GM23248 (cell line): ENCODE data around the gene PLD1. TPM values are rescaled to one million over a fixed set of nuclear protein-coding genes. Genes with fewer than 3 reads are reported as not detected.
A peak's percentile ranks its signal among the peaks of the same experiment; 100 is the strongest.

Experiments
- DNase-seq: peaks from one replicate; pipeline ENCODE4 v3.0.0-alpha.2; 2015
- H2AFZ ChIP-seq: fragments of 200-600 bp; sonication (generic); 2 replicates; pipeline ENCODE4 v1.6.1; 2016; ENCODE audit warnings: antibody characterized with exemption
- H3F3A ChIP-seq: fragments of 200-600 bp; sonication (generic); 2 replicates; pipeline ENCODE4 v1.6.1; 2016; ENCODE audit warnings: mild to moderate bottlenecking, antibody characterized with exemption, mixed run types; ENCODE audit not compliant: insufficient read depth
- H3K27ac ChIP-seq: fragments of 200-600 bp; sonication (generic); 2 replicates; pipeline ENCODE4 v1.5.1; 2016; ENCODE audit warnings: mild to moderate bottlenecking
- H3K27me3 ChIP-seq: fragments of 200-600 bp; sonication (generic); replicated peaks from 2 replicates; pipeline ENCODE4 v1.6.1; 2016; ENCODE audit warnings: mild to moderate bottlenecking; ENCODE audit not compliant: insufficient read depth
- H3K36me3 ChIP-seq: fragments of 200-600 bp; sonication (generic); 2 replicates; pipeline ENCODE4 v1.6.1; 2016; ENCODE audit warnings: low read depth, mild to moderate bottlenecking
- H3K4me1 ChIP-seq: fragments of 200-600 bp; sonication (generic); 2 replicates; pipeline ENCODE4 v1.6.1; 2016; ENCODE audit warnings: mild to moderate bottlenecking; ENCODE audit not compliant: insufficient read depth
- H3K4me2 ChIP-seq: fragments of 200-600 bp; sonication (generic); one replicate; pipeline ENCODE4 v1.6.1; 2016; ENCODE audit warnings: mild to moderate bottlenecking; ENCODE audit not compliant: unreplicated experiment
- H3K4me3 ChIP-seq: fragments of 200-600 bp; sonication (generic); 2 replicates; pipeline ENCODE4 v1.5.1; 2016; ENCODE audit warnings: mild to moderate bottlenecking
- H3K79me2 ChIP-seq: fragments of 200-600 bp; sonication (generic); 2 replicates; pipeline ENCODE4 v1.6.1; 2016; ENCODE audit warnings: mild to moderate bottlenecking; ENCODE audit not compliant: insufficient read depth
- H3K9ac ChIP-seq: fragments of 200-600 bp; sonication (generic); 2 replicates; pipeline ENCODE4 v1.6.1; 2016; ENCODE audit warnings: mild to moderate bottlenecking
- H3K9me2 ChIP-seq: fragments of 200-600 bp; sonication (generic); 2 replicates; pipeline ENCODE4 v1.6.1; 2016; ENCODE audit warnings: mixed run types, mild to moderate bottlenecking, moderate library complexity; ENCODE audit not compliant: insufficient read depth
- H3K9me3 ChIP-seq: fragments of 200-600 bp; sonication (generic); one replicate; pipeline ENCODE4 v1.6.1; 2017; ENCODE audit warnings: low read depth
- H4K20me1 ChIP-seq: fragments of 200-600 bp; sonication (generic); 2 replicates; pipeline ENCODE4 v1.6.0; 2016; ENCODE audit not compliant: insufficient read depth
- EZH2 ChIP-seq: fragments of 200-600 bp; sonication (generic); IDR thresholded peaks from 2 replicates; pipeline ENCODE4 v1.6.1; 2018; ENCODE audit warnings: antibody characterized with exemption, mild to moderate bottlenecking; ENCODE audit not compliant: insufficient read depth, poor library complexity, severe bottlenecking
- EZH2phosphoT487 ChIP-seq: fragments of 200-600 bp; sonication (generic); IDR thresholded peaks from 2 replicates; pipeline ENCODE4 v1.6.1; 2018; ENCODE audit warnings: antibody characterized with exemption, moderate library complexity, mild to moderate bottlenecking, low read depth; ENCODE audit not compliant: insufficient read depth
- WGBS, 2 experiments: methylation state at CpG; one replicate each; pipeline ENCODE4 v1.1.6; 2015 to 2017; ENCODE audit warnings: low lambda C conversion rate in 2 of 2, low coverage in 1 of 2; ENCODE audit errors: missing lambda C conversion rate in 2 of 2; 5-methylcytosine and 5-hydroxymethylcytosine counted together
- in situ Hi-C: fragments of 300-500 bp; cut with MboI; formaldehyde crosslinking; loops from 2 replicates; pipeline ENCODE4 v1.15.0; 2020
- polyA plus RNA-seq: library from polyadenylated mRNA; unstranded; fragments of >200 nt; fragmentation: Nextera tagmentation; extraction: Ambion mirVana; gene quantifications from 2 replicates; pipeline ENCODE4 v1.2.1, GENCODE V29; 2016
- total RNA-seq: library from RNA; depleted of rRNA; stranded (reverse); fragments of >200 nt; shearing (Covaris generic); gene quantifications from 2 replicates; pipeline ENCODE4 v1.2.3, GENCODE V29; 2014

Gene PLD1
- total and polyA plus RNA-seq, 2 experiments from 2014 or later = 3.0 to 4.6 TPM

- H3K9ac ChIP-seq = no peak overlapping the region
- no peak overlapping the region for H3K4me3 ChIP-seq
- H3K27me3 ChIP-seq = no peaks in the 10 kb centered on the region
- no peaks in the 10 kb centered on the region for H4K20me1 ChIP-seq
- no peak overlapping the region for H2AFZ ChIP-seq
- H3K36me3 ChIP-seq = no peaks in the 10 kb centered on the region
- 0 to 4% methylated on average over 4 of the region's 4 CpGs for WGBS, 2 experiments
- H3K4me1 ChIP-seq = 0 out of 2 replicates have a peak, but pooled peaks cover 3% of the 10 kb centered on the region
- peak overlapping the region; percentile 21 for H3K4me2 ChIP-seq
- no peaks in the 10 kb centered on the region for H3K9me2 ChIP-seq
- peak; percentile 85 for DNase-seq
- in situ Hi-C loops = no loop called here
- TF ChIP-seq EZH2phosphoT487 (no peak), EZH2 (no peak)
- H3F3A ChIP-seq = no peaks in the 10 kb centered on the region
- H3K9me3 ChIP-seq = no peaks in the 10 kb centered on the region
- H3K27ac ChIP-seq = no peak overlapping the region
- H3K79me2 ChIP-seq = no peaks in the 10 kb centered on the region
Measured at GRCh38 chr3:171772427-171773056, 37.7 kb downstream of the PLD1 start.

GRCh38 chr3:171770689-171771620 is 39.3 kb downstream of the PLD1 start:
- WGBS, 2 experiments = 30 to 31% methylated on average over 10 of the region's 10 CpGs
- H3K4me3 ChIP-seq = peak overlapping the region; percentile 76
- H3K79me2 ChIP-seq = no peaks in the 10 kb centered on the region
- peak overlapping the region; percentile 69 for H3K9ac ChIP-seq
- peak overlapping the region; percentile 52 for H3K27ac ChIP-seq
- no peaks in the 10 kb centered on the region for H3K9me3 ChIP-seq
- H2AFZ ChIP-seq = peak overlapping the region; percentile 89
- no peak for TF ChIP-seq EZH2phosphoT487
- TF ChIP-seq EZH2 = no peak
- in situ Hi-C loops = no loop called here
- DNase-seq = peak; percentile 94
- no peaks in the 10 kb centered on the region for H4K20me1 ChIP-seq
- peak overlapping the region; percentile 80 for H3K4me2 ChIP-seq
- H3K9me2 ChIP-seq = no peaks in the 10 kb centered on the region
- no peaks in the 10 kb centered on the region for H3K27me3 ChIP-seq
- no peaks in the 10 kb centered on the region for H3K36me3 ChIP-seq
- 0 out of 2 replicates have a peak, but pooled peaks cover 3% of the 10 kb centered on the region for H3K4me1 ChIP-seq
- H3F3A ChIP-seq = no peaks in the 10 kb centered on the region

GRCh38 chr3:171769461-171769860 is 40.8 kb downstream of the PLD1 start:
- Histone ChIP-seq H3K4me2 (no peak overlapping the region), H3K36me3 (no peaks in the 10 kb centered on the region), H3K9me3 (no peaks in the 10 kb centered on the region), H3K9me2 (no peaks in the 10 kb centered on the region), H2AFZ (no peak overlapping the region), H3F3A (no peaks in the 10 kb centered on the region), H3K4me1 (0 out of 2 replicates have a peak, but pooled peaks cover 3% of the 10 kb centered on the region), H3K27ac (no peak overlapping the region), H3K4me3 (no peak overlapping the region), H3K9ac (no peak overlapping the region), H3K27me3 (no peaks in the 10 kb centered on the region), H4K20me1 (no peaks in the 10 kb centered on the region), H3K79me2 (no peaks in the 10 kb centered on the region)
- DNase-seq = no peak
- no peak for TF ChIP-seq EZH2
- TF ChIP-seq EZH2phosphoT487 = no peak
- in situ Hi-C loops = no loop called here
- 78 to 88% methylated on average over 3 of the region's 3 CpGs for WGBS, 2 experiments

GRCh38 chr3:171768986-171769385 is 41.3 kb downstream of the PLD1 start:
- Histone ChIP-seq H2AFZ (no peak overlapping the region), H3K36me3 (no peaks in the 10 kb centered on the region), H3K4me1 (0 out of 2 replicates have a peak, but pooled peaks cover 3% of the 10 kb centered on the region), H3K4me2 (no peak overlapping the region), H3K27me3 (no peaks in the 10 kb centered on the region), H3K9me3 (no peaks in the 10 kb centered on the region), H4K20me1 (no peaks in the 10 kb centered on the region), H3K27ac (no peak overlapping the region), H3K9me2 (no peaks in the 10 kb centered on the region), H3F3A (no peaks in the 10 kb centered on the region), H3K79me2 (no peaks in the 10 kb centered on the region), H3K4me3 (no peak overlapping the region), H3K9ac (no peak overlapping the region)
- in situ Hi-C loops = no loop called here
- 56 to 62% methylated on average over 4 of the region's 4 CpGs for WGBS, 2 experiments
- DNase-seq = no peak
- no peak for TF ChIP-seq EZH2phosphoT487
- TF ChIP-seq EZH2 = no peak
